Skeletal muscle cell (primary cell): ENCODE results near the gene R3HCC1L.

Experiments
- DNase-seq: peaks from one replicate; pipeline ENCODE4 v3.0.0-alpha.2; 2010; ENCODE audit warnings: low read depth
- H3K4me3 ChIP-seq: 2 replicates; pipeline ENCODE4 v1.5.1; 2011; ENCODE audit warnings: low read depth, mild to moderate bottlenecking, control low read depth, low read length, moderate library complexity

Gene R3HCC1L

DNA sequence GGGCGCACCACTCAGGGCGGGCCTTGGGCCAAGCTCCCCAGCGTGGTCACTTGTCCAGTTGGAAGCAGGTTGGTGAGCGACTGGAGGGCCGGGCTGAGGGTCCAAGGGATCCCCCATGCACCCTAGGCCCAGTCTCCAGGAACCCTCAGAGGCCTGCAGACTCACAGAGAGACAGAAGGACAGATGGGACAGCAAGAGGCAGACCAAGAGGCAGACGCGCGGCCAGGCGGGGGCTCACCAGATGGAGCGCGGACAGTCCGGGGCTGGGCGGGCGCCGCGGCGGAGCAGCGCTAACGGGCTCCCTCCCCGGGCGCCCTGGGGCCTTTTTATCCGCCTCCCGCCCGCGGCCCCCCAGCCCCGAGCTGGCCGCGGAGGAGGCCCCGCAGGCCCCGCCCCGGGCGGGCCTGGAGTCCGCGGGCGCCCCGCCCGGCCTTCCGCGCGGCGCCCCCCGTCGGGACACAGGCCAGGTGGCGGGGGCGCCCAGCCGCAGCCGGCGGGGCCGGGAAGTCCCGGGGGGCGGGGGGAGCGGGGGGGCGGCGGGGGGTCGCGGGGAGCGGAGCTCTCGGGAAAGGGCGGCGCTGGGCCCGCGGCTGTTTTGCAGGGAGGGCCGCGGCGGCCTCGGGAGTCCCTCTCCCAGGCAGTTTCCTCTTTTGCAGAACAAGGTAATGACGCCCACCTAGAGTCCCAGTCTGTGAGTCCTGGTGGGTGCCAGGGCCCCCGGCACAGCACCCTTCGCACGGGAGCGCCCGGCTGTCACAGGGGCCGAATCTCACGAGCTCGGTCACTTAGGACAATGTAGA is 133.6 kb downstream of the R3HCC1L start, which contains the start of gene LOXL4:
Gene LOXL4 (minus strand): TSS at position 301 of the 800 bp plus-strand sequence. CDS start 5,175 bp downstream, outside the sequence.
- DNase-seq, result no peak
- peak within 1 kb of the TSS; percentile 46 for H3K4me3 ChIP-seq

DNA sequence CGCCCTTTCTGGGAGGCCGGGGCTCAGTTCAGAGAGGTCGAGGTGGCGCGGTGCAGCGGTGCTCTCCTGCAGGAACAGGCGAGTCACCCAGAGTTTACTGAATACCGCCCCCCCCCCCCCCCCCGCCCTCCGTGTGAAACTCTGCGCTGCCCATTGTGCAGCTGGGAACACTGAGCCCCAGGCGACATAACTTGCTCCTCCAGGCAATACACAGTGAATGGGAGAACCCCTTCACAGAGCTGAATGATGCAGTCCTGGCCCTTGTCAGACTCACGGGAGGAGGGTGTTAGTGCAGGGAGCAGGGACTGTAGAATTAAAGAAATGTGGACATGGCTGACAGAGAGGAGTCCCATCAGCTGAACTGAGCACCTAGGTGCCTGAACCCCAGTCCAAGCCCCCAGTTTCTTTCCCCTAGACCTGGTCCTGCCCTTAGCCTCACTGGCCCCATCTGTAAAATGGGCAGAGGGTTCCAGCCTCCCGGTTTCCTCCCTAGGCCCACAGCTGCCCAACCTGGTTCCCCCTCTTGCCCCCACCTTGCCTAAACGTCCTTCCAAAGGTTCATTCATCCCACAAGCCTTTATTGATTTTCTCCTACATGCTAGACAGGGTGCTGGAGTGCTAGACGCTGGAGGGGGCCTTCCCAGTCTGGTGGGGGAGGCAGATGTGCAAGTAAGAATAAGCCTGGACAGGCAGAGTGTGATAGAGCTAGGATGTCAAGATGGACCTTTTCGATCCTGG is 134.4 kb downstream of the R3HCC1L start:
- peak overlapping the region; percentile 46 for H3K4me3 ChIP-seq
- no peak for DNase-seq

DNA sequence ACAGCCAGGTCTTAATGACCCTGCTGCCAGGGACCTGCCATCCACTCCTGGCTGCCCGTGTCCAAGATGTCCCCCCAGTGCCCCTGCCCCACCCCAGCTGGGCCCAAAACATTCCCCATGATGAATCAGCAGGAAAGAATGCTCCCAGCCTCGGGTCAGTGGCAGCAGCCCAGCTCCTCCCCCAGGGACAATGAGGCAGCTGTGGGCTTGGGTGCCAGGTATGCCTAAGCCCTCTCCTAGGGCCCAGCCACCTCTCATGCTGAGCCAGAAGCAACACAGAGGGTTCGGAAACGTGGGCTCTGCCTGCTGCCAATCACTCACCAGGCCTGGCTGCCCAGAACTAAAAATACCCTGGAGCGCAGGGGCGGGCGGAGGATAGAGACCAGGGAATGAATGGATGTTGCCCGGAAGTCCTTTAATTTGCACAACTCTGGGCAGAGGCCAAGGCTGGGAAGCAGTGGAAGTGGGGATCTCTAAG is 135.0 kb downstream of the R3HCC1L start:
- H3K4me3 ChIP-seq, result no peak overlapping the region
- DNase-seq, result peak; percentile 37

DNA sequence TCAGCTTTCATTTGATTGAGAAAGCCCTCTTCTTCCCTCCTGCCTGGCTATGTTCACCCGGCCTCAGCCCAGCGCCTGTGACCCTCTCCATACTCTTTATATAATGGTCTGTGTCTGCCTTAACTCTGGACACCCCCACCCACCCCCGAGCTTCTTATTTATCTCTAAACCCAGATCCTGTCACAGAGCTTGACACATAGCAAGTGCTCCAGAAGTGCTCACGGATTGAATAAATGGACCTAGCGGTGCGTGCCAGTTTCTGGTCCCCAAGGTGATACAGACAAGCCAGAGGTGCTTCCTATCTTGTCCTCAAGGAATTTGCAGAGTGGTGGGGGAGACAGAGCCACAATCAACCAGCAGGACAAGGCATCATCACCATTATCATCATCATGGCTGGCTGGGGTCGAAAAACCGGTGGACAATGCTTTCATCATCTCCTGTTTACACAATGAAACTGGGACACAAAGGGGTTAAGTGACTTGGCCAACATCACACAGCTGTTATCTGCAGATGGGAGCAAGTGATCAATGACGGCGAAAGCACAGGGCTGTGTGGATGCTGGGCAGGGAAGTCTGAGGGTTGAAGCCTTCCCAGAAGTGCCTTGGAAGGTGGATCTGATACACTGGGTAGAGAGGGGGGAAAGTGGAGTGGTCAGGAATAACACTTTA is 135.8 kb downstream of the R3HCC1L start:
- no peak for DNase-seq
- H3K4me3 ChIP-seq, result no peak overlapping the region

DNA sequence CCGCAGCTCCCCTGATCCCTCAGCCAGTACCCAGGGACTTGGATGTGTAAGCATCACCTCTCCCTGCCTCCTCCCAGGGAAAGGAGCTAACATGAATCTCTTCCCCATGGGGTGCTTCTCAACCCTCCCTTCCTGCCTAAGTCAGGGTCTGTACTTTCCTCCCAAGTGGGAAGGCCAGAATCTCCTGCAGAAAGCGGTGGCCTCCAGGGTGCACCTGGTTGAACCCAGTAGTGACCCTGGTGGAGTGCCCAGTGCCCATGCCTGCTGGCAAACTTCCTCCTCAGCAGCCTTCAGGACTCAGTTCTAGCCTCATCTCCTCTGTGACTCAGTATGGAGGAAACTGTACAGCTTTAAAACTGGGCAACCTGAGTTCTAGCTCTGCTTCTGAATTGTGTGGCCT is 136.3 kb downstream of the R3HCC1L start:
- DNase-seq, result no peak
- H3K4me3 ChIP-seq, result no peak overlapping the region

- no peak for DNase-seq
- no peak overlapping the region for H3K4me3 ChIP-seq
Measured at GRCh38 chr10:98272245-98272644, 137.8 kb downstream of the R3HCC1L start.

DNA sequence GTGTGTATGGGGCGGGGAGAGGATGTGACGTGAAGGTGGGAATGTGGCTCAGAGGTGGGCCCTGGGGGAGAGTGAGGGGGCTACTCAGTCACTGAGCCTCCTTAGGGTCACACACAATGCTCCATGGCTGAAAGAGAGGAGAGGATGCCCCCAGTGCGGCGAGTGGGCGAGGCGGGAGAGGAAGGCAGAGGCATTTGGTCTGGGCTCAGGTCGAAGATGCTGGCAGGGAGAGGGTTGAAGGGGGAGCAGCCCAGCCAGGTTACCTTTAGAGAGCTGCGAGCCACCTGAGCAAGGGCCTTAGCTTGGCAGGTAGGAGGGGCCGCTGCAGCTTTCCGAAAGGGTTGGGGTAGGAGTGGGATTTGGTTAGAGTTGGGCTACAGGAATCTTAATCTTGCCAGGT is 138.2 kb downstream of the R3HCC1L start:
- no peak for DNase-seq
- no peak overlapping the region for H3K4me3 ChIP-seq

DNA sequence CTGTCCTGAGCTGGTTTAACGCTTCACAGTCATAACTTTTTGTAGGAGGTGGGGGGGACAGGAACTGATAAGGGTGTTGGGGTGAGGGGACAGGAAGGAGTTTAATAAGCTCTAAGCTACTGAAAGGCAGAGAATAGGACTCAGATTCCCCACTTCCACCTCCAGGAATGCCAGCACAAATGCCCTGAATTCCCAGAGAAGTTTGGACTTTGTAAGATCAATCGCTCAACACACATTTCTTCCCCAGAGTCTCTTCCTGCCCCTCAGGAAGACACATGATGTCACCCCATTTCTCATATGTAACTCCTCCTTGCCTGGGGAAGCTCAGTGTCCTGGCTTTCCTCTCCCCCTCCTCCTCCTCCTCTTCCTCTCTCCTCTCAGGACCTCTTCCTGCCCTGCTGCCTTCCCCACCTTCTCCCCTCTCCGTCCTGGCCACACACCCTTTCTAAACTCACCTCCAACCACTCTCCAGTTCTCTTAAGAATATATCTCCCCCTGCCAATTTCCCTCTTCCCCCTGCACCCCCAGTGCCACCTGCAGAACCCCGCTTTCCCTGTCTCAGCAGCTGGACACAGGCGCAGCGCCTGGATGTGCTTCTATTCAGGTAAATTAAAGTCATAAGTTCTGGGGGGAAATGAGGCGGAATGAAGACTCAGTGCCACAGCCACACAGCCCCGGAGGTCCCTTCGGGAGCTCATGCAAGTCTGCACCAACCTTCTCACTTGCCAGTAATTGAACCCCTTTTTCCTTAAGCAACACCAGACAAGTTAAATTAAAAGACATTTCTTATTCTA is 138.8 kb downstream of the R3HCC1L start:
- no peak for DNase-seq
- H3K4me3 ChIP-seq, result no peak overlapping the region

DNA sequence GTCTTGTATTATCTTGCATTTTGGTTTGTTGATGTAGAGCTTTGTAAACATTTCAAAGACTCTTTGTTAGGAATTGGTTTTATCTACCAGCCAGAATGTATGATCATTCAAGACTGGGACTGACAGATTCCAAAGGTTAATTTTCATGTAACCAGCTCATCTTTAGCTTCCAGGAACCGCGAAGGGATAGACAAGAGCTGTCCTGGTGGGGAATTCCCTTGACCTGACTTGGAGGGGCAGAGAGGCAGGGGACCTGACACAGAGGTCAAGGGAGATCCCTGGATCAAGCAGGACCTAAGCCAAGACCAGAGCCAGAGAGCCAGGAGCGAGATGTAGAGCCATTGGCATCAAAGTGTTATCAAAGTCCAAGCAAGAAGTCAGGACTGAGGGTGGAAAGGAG is 140.1 kb downstream of the R3HCC1L start:
- H3K4me3 ChIP-seq, result no peak overlapping the region
- no peak for DNase-seq

DNA sequence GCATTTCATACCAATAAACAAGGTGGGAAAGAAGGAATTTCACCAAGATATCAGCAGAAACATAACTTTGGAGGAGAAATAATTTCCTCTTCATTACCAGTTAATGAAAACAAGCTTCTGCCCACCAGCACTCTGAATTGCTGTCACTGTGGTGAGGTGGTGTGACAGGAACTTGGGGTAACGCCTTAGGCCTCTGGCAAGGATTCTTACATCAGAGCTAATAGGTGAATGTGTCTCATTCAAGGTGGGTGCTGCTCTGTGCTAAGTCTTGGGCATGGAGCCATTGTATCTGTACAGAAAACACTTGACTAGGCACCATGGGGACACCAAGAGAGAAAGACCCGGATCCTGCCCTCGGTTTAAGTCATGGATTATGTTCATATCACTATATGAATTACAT is 141.9 kb downstream of the R3HCC1L start:
- H3K4me3 ChIP-seq, result no peak overlapping the region
- no peak for DNase-seq

GRCh38 chr10:98285416-98285815 is 151.0 kb downstream of the R3HCC1L start:
- H3K4me3 ChIP-seq, result no peak overlapping the region
- DNase-seq, result no peak

- no peak for DNase-seq
- H3K4me3 ChIP-seq, result no peak overlapping the region
Measured at GRCh38 chr10:98286419-98286818, 152.0 kb downstream of the R3HCC1L start.

DNA sequence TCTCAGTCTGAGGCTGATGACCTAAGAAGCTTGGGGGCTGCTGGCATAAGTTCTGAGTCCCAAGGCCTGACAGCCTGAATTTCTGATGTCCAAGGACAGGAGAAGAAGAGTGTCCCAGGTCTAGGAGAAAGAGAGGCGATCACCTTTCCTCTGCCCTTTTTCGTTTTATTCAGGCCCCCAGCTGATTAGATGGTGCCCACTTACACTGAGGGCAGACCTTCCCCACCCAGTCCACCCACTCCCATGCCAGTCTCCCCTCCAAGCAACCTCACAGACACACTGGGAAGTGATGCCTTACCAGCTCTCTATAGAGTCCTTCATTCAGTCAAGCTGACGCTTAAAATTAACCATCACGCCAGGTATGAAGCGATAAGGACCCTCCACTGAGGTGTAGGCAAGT is 152.9 kb downstream of the R3HCC1L start:
- no peak for DNase-seq
- no peak overlapping the region for H3K4me3 ChIP-seq

DNA sequence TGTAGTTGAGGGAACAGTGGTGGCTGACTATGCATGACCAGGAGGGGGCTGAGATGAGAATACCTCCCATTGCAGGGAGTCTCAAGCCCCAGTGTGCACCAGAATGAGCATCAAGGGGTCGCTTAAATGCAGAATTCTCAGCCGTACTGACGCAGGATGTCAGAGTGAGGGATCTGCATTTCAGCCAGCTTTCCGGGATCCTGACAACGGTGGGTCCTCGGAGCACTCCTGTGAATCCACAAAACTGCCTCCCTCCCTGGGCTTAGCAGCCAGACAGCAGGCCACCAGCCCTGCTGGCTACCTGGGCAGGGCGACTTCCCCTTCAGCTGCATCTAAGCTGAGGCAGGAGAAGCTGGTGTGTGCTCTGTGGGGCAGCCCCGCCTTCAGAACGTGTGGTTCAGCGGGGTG is 155.3 kb downstream of the R3HCC1L start:
- DNase-seq, result no peak
- H3K4me3 ChIP-seq, result no peak overlapping the region

GRCh38 chr10:98292971-98293370 is 158.5 kb downstream of the R3HCC1L start:
- no peak for DNase-seq
- H3K4me3 ChIP-seq, result no peak overlapping the region

- DNase-seq, result no peak
Measured at GRCh38 chr10:98293550-98294269, 159.3 kb downstream of the R3HCC1L start.

GRCh38 chr10:98294270-98294627 is 159.8 kb downstream of the R3HCC1L start:
- DNase-seq, result no peak
- no peak overlapping the region for H3K4me3 ChIP-seq

More at GRCh38 chr10:98293550-98294269, 159.3 kb downstream of the R3HCC1L start:
- no peak overlapping the region for H3K4me3 ChIP-seq
